HepG2 (cell line): ENCODE data around the gene CARMIL3. TPM values are rescaled to one million over a fixed set of nuclear protein-coding genes. Genes with fewer than 3 reads are reported as not detected.
A peak's percentile ranks its signal among the peaks of the same experiment; 100 is the strongest.

Source experiments
- CC2D1A ChIP-seq: sonication (generic); formaldehyde crosslinking; IDR thresholded peaks from 2 replicates; pipeline ENCODE4 v1.8.1; 2023; ENCODE audit warnings: mild to moderate bottlenecking, missing genetic modification reagents
- FOSL1 ChIP-seq: sonication (generic); formaldehyde crosslinking; IDR thresholded peaks from 2 replicates; pipeline ENCODE4 v1.9.0; 2021; ENCODE audit warnings: missing genetic modification reagents, borderline replicate concordance
- HOXA5 ChIP-seq: sonication (generic); formaldehyde crosslinking; IDR thresholded peaks from 2 replicates; pipeline ENCODE4 v1.4.0; 2020; ENCODE audit warnings: missing genetic modification reagents
- POLR2A ChIP-seq, 2 experiments: IDR thresholded peaks; 2 replicates each; pipeline ENCODE4 v1.6.1; 2011; ENCODE audit warnings: low read depth in 2 of 2, low read length in 2 of 2, mild to moderate bottlenecking in 1 of 2, moderate library complexity in 1 of 2; ENCODE audit not compliant: insufficient read depth in 1 of 2
- REXO4 ChIP-seq: sonication (generic); formaldehyde crosslinking; IDR thresholded peaks from 2 replicates; pipeline ENCODE4 v1.8.0; 2022; ENCODE audit warnings: missing genetic modification reagents, mild to moderate bottlenecking, borderline replicate concordance
- SMAD1 ChIP-seq: sonication (generic); formaldehyde crosslinking; IDR thresholded peaks from 2 replicates; pipeline ENCODE4 v1.4.0; 2020; ENCODE audit warnings: missing genetic modification reagents, low read depth, mild to moderate bottlenecking, borderline replicate concordance
- THYN1 ChIP-seq: sonication (generic); formaldehyde crosslinking; IDR thresholded peaks from 2 replicates; pipeline ENCODE4 v1.8.1; 2023; ENCODE audit warnings: low read depth, mild to moderate bottlenecking, moderate library complexity, missing genetic modification reagents, borderline replicate concordance
- ZNF296 ChIP-seq: sonication (generic); formaldehyde crosslinking; conservative IDR thresholded peaks from 2 replicates; pipeline ENCODE4 v1.5.0; 2020; ENCODE audit warnings: mild to moderate bottlenecking, missing genetic modification reagents
- ZNF30 ChIP-seq: sonication (generic); formaldehyde crosslinking; IDR thresholded peaks from 2 replicates; pipeline ENCODE4 v1.5.0; 2020; ENCODE audit warnings: mild to moderate bottlenecking, missing genetic modification reagents
- polyA plus RNA-seq, 8 experiments: library from polyadenylated mRNA; depleted of rRNA in 3 of 8; stranded (reverse) in 7 of 8; unstranded in 1 of 8; fragments of >200 nt; fragmentation: Illumina TruSeq in 4 of 8; extraction: Trizol in 4 of 8; gene quantifications; 2 replicates each; pipeline versions ENCODE4 v1.2.1 to v1.2.3, GENCODE V29; 2011 to 2016; ENCODE audit warnings: low read depth in 4 of 8, missing spikeins in 1 of 8, mixed read lengths in 1 of 8; ENCODE audit not compliant: insufficient read depth in 1 of 8
- total RNA-seq, 5 experiments: library from RNA; depleted of rRNA; stranded (reverse); fragments of >200 nt; fragmentation: Illumina TruSeq; extraction: Trizol; gene quantifications; 2 replicates each; pipeline ENCODE4 v1.2.3, GENCODE V29; 2016; ENCODE audit warnings: low read depth in 1 of 5
- TF ChIP-seq, protein P1 (sequence below): sonication (generic); formaldehyde crosslinking; IDR thresholded peaks from 2 replicates; pipeline ENCODE4 v1.4.0; 2020; ENCODE audit warnings: missing genetic modification reagents
- TF ChIP-seq, protein P2 (sequence below): sonication (generic); formaldehyde crosslinking; IDR thresholded peaks from 2 replicates; pipeline ENCODE4 v1.5.0; 2020; ENCODE audit warnings: mild to moderate bottlenecking, low read depth, missing genetic modification reagents, borderline replicate concordance
- TF ChIP-seq, protein P3 (sequence below), 2 experiments: fragments of 450-650 bp in 1 of 2; sonication (generic) in 1 of 2; formaldehyde crosslinking; IDR thresholded peaks; 2 replicates each; pipeline versions ENCODE4 v1.5.0 to v1.8.0; 2020 to 2022; ENCODE audit warnings: mild to moderate bottlenecking in 1 of 2, missing genetic modification reagents in 1 of 2
- TF ChIP-seq, protein P4 (sequence below): IDR thresholded peaks from 2 replicates; pipeline ENCODE4 v1.6.1; 2016; ENCODE audit warnings: low read depth, borderline replicate concordance
- TF ChIP-seq, protein P5 (sequence below): sonication (generic); formaldehyde crosslinking; IDR thresholded peaks from 2 replicates; pipeline ENCODE4 v1.4.0; 2020; ENCODE audit warnings: missing genetic modification reagents, borderline replicate concordance
- TF ChIP-seq, protein P6 (sequence below): sonication (generic); formaldehyde crosslinking; IDR thresholded peaks from 2 replicates; pipeline ENCODE4 v1.8.0; 2022; ENCODE audit warnings: missing genetic modification reagents, mild to moderate bottlenecking, borderline replicate concordance

Gene CARMIL3
- total and polyA plus RNA-seq, 2 of the 13 experiments (the other 11 are each of a cell fraction or from before 2014, with no cell fraction given), result 0.27 to 0.55 TPM

DNA sequence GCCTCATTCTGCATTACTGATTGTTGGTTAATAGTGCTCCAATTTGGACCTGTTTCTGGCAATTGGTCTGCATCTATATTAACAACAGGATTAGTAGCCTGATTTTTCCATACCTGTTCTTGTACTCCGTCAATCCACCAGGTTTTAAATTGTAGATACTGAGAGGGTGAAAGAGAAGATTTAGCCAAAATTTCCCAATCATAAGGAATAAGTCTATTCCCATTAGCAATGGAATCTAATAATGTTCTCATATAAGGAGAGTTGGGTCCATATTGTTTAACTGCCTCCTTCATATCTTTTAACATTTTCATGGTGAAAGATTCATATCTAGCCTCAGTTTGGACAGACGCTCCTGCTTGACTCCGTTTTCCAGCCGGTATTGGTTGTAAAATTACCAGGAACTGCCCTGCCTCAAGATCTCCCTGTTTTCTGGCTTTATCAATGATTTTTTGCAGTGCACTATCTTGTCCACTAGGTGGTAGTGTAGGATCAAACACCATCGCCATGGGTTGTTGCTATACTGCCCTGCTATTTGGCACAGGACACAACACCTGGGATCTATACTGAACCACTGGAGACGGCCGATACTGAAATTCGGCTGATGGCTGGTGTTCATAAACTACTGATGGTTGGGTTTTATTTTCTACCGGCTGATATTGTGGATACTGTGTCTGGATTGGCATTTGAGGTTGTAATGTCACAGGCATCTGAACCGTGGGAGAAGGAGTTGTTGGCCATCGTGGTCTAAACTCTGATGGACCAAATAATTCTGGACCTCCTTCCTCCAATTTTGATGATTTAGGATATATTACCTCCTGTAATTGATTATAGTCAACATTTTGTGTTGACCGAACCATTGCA lies 37.9 kb upstream of the CARMIL3 start (continued):
- TF ChIP-seq, protein P1, sequence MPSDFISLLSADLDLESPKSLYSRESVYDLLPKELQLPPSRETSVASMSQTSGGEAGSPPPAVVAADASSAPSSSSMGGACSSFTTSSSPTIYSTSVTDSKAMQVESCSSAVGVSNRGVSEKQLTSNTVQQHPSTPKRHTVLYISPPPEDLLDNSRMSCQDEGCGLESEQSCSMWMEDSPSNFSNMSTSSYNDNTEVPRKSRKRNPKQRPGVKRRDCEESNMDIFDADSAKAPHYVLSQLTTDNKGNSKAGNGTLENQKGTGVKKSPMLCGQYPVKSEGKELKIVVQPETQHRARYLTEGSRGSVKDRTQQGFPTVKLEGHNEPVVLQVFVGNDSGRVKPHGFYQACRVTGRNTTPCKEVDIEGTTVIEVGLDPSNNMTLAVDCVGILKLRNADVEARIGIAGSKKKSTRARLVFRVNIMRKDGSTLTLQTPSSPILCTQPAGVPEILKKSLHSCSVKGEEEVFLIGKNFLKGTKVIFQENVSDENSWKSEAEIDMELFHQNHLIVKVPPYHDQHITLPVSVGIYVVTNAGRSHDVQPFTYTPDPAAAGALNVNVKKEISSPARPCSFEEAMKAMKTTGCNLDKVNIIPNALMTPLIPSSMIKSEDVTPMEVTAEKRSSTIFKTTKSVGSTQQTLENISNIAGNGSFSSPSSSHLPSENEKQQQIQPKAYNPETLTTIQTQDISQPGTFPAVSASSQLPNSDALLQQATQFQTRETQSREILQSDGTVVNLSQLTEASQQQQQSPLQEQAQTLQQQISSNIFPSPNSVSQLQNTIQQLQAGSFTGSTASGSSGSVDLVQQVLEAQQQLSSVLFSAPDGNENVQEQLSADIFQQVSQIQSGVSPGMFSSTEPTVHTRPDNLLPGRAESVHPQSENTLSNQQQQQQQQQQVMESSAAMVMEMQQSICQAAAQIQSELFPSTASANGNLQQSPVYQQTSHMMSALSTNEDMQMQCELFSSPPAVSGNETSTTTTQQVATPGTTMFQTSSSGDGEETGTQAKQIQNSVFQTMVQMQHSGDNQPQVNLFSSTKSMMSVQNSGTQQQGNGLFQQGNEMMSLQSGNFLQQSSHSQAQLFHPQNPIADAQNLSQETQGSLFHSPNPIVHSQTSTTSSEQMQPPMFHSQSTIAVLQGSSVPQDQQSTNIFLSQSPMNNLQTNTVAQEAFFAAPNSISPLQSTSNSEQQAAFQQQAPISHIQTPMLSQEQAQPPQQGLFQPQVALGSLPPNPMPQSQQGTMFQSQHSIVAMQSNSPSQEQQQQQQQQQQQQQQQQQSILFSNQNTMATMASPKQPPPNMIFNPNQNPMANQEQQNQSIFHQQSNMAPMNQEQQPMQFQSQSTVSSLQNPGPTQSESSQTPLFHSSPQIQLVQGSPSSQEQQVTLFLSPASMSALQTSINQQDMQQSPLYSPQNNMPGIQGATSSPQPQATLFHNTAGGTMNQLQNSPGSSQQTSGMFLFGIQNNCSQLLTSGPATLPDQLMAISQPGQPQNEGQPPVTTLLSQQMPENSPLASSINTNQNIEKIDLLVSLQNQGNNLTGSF (CRISPR knock-in tag), result no peak
- TF ChIP-seq FOSL1 (CRISPR knock-in tag), result no peak
- TF ChIP-seq, protein P2, sequence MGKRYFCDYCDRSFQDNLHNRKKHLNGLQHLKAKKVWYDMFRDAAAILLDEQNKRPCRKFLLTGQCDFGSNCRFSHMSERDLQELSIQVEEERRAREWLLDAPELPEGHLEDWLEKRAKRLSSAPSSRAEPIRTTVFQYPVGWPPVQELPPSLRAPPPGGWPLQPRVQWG (CRISPR knock-in tag), result no peak
- TF ChIP-seq CC2D1A (CRISPR knock-in tag), result no peak
- TF ChIP-seq ZNF30 (CRISPR knock-in tag), result no peak
- TF ChIP-seq, protein P3, sequence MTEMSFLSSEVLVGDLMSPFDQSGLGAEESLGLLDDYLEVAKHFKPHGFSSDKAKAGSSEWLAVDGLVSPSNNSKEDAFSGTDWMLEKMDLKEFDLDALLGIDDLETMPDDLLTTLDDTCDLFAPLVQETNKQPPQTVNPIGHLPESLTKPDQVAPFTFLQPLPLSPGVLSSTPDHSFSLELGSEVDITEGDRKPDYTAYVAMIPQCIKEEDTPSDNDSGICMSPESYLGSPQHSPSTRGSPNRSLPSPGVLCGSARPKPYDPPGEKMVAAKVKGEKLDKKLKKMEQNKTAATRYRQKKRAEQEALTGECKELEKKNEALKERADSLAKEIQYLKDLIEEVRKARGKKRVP (CRISPR knock-in tag; IDR thresholded peaks at IDR 0.05), result peak in 1 of 2 experiments; percentile 40; a peak in 1 of 4 replicates
- TF ChIP-seq, protein P4, sequence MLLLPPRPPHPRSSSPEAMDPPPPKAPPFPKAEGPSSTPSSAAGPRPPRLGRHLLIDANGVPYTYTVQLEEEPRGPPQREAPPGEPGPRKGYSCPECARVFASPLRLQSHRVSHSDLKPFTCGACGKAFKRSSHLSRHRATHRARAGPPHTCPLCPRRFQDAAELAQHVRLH, result no peak
- no peak for TF ChIP-seq REXO4
- TF ChIP-seq HOXA5 (CRISPR knock-in tag), result peak; percentile 82
- TF ChIP-seq POLR2A (IDR thresholded peaks at IDR 0.05; ENCODE audit: insufficient read depth in 1 of 2, low read depth in 2 of 2, low read length in 2 of 2), result no peak
- TF ChIP-seq, protein P5, sequence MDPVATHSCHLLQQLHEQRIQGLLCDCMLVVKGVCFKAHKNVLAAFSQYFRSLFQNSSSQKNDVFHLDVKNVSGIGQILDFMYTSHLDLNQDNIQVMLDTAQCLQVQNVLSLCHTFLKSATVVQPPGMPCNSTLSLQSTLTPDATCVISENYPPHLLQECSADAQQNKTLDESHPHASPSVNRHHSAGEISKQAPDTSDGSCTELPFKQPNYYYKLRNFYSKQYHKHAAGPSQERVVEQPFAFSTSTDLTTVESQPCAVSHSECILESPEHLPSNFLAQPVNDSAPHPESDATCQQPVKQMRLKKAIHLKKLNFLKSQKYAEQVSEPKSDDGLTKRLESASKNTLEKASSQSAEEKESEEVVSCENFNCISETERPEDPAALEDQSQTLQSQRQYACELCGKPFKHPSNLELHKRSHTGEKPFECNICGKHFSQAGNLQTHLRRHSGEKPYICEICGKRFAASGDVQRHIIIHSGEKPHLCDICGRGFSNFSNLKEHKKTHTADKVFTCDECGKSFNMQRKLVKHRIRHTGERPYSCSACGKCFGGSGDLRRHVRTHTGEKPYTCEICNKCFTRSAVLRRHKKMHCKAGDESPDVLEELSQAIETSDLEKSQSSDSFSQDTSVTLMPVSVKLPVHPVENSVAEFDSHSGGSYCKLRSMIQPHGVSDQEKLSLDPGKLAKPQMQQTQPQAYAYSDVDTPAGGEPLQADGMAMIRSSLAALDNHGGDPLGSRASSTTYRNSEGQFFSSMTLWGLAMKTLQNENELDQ, result no peak
- TF ChIP-seq, protein P6, sequence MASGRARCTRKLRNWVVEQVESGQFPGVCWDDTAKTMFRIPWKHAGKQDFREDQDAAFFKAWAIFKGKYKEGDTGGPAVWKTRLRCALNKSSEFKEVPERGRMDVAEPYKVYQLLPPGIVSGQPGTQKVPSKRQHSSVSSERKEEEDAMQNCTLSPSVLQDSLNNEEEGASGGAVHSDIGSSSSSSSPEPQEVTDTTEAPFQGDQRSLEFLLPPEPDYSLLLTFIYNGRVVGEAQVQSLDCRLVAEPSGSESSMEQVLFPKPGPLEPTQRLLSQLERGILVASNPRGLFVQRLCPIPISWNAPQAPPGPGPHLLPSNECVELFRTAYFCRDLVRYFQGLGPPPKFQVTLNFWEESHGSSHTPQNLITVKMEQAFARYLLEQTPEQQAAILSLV (CRISPR knock-in tag), result no peak
- no peak for TF ChIP-seq SMAD1 (CRISPR knock-in tag)
- no peak for TF ChIP-seq ZNF296 (CRISPR knock-in tag)
- no peak for TF ChIP-seq THYN1 (CRISPR knock-in tag)
